ENCODE results near the gene RBM47.

- TF ChIP-seq CTCF (conservative IDR thresholded peaks at IDR 0.05; ENCODE audit: low read depth, low read length), result no peak
- no peak for TF ChIP-seq EZH2 (IDR thresholded peaks at IDR 0.05; ENCODE audit: borderline replicate concordance, low read depth, low read length, poor library complexity, severe bottlenecking)
Measured at GRCh38 chr4:40678421-40678820, 48.8 kb upstream of the RBM47 start.
